Hepatocyte (in vitro differentiated cells): ENCODE results near the gene PIGT. TPM values are rescaled to one million over a fixed set of nuclear protein-coding genes. Genes with fewer than 3 reads are reported as not detected.

Source experiments
- DNase-seq: peaks from one replicate; pipeline ENCODE4 v3.0.0-alpha.2; 2016; ENCODE audit warnings: low spot score
- H2AFZ ChIP-seq: fragments of 200-600 bp; sonication (generic); 2 replicates; pipeline ENCODE4 v1.6.0; 2016; ENCODE audit warnings: antibody characterized with exemption, mild to moderate bottlenecking
- H3K27ac ChIP-seq: fragments of 200-600 bp; sonication (generic); 2 replicates; pipeline ENCODE4 v1.5.1; 2016; ENCODE audit warnings: mild to moderate bottlenecking
- H3K27me3 ChIP-seq: fragments of 200-600 bp; sonication (generic); 2 replicates; pipeline ENCODE4 v1.6.1; 2016
- H3K36me3 ChIP-seq: fragments of 200-600 bp; sonication (generic); replicated peaks from 2 replicates; pipeline ENCODE4 v1.5.1; 2016; ENCODE audit warnings: low read depth; ENCODE audit not compliant: insufficient read depth
- H3K4me1 ChIP-seq: fragments of 200-600 bp; sonication (generic); 2 replicates; pipeline ENCODE4 v1.5.1; 2016; ENCODE audit warnings: mild to moderate bottlenecking, moderate library complexity; ENCODE audit not compliant: insufficient read depth
- H3K4me2 ChIP-seq: fragments of 200-600 bp; sonication (generic); 2 replicates; pipeline ENCODE4 v1.6.0; 2016
- H3K4me3 ChIP-seq: fragments of 200-600 bp; sonication (generic); 2 replicates; pipeline ENCODE4 v1.5.1; 2016; ENCODE audit warnings: mild to moderate bottlenecking
- H3K79me2 ChIP-seq: fragments of 200-600 bp; sonication (generic); 2 replicates; pipeline ENCODE4 v1.6.0; 2017; ENCODE audit warnings: mild to moderate bottlenecking
- H3K9me2 ChIP-seq: fragments of 200-600 bp; sonication (generic); replicated peaks from 2 replicates; pipeline ENCODE4 v1.6.0; 2017; ENCODE audit warnings: mild to moderate bottlenecking; ENCODE audit not compliant: insufficient read depth
- H3K9me3 ChIP-seq: fragments of 200-600 bp; sonication (generic); 2 replicates; pipeline ENCODE4 v1.5.1; 2016; ENCODE audit warnings: low read depth, mild to moderate bottlenecking
- H4K20me1 ChIP-seq: fragments of 200-600 bp; sonication (generic); 2 replicates; pipeline ENCODE4 v1.6.0; 2016; ENCODE audit warnings: mild to moderate bottlenecking; ENCODE audit not compliant: insufficient read depth, poor library complexity, severe bottlenecking
- CTCF ChIP-seq: fragments of 200-600 bp; sonication (generic); IDR thresholded peaks from 2 replicates; pipeline ENCODE4 v1.5.1; 2016; ENCODE audit warnings: antibody characterized with exemption, mild to moderate bottlenecking; ENCODE audit not compliant: poor library complexity
- EZH2 ChIP-seq: fragments of 200-600 bp; sonication (generic); IDR thresholded peaks from 2 replicates; pipeline ENCODE4 v1.6.1; 2016; ENCODE audit warnings: antibody characterized with exemption, mild to moderate bottlenecking, borderline replicate concordance
- EZH2phosphoT487 ChIP-seq: fragments of 200-600 bp; sonication (generic); IDR thresholded peaks from one replicate; pipeline ENCODE4 v1.6.1; 2018; ENCODE audit warnings: antibody characterized with exemption, mild to moderate bottlenecking, low read depth, moderate library complexity; ENCODE audit not compliant: unreplicated experiment, severe bottlenecking
- WGBS: methylation state at CpG from one replicate; pipeline ENCODE4 v1.1.6; 2016; ENCODE audit warnings: low lambda C conversion rate; ENCODE audit errors: missing lambda C conversion rate; 5-methylcytosine and 5-hydroxymethylcytosine counted together
- polyA plus RNA-seq: library from polyadenylated mRNA; unstranded; fragments of >200 nt; fragmentation: Nextera tagmentation; extraction: Ambion mirVana; gene quantifications from 2 replicates; pipeline ENCODE4 v1.2.1, GENCODE V29; 2016
- total RNA-seq: library from RNA; depleted of rRNA; stranded (reverse); fragments of >200 nt; gene quantifications from 2 replicates; pipeline ENCODE4 v1.2.3, GENCODE V29; 2014

PIGT gene
- total and polyA plus RNA-seq, 2 experiments from 2014 or later = 67.1 to 163 TPM

- WGBS = 65% methylated on average over 3 of the region's 3 CpGs
- no peak overlapping the region for H3K27ac ChIP-seq
These were observed 33.6 kb downstream of the PIGT start for GRCh38 chr20:45449528-45449927.

GRCh38 chr20:45450097-45450818 is 34.3 kb downstream of the PIGT start:
- WGBS = 64% methylated on average over 5 of the region's 5 CpGs
- DNase-seq = peak; percentile 76
- Histone ChIP-seq H3K9me3 (no peaks in the 10 kb centered on the region), H3K36me3 (no peaks in the 10 kb centered on the region), H3K27ac (no peak overlapping the region), H2AFZ (no peak overlapping the region), H3K4me2 (no peak overlapping the region), H3K4me1 (no peaks in the 10 kb centered on the region), H4K20me1 (no peaks in the 10 kb centered on the region), H3K27me3 (no peaks in the 10 kb centered on the region), H3K79me2 (no peaks in the 10 kb centered on the region), H3K4me3 (no peak overlapping the region), H3K9me2 (no peaks in the 10 kb centered on the region)
- TF ChIP-seq EZH2phosphoT487 (no peak), CTCF (peak; percentile 59), EZH2 (no peak)

More at GRCh38 chr20:45449528-45449927, 33.6 kb downstream of the PIGT start:
- H3K9me2 ChIP-seq = no peaks in the 10 kb centered on the region
- no peaks in the 10 kb centered on the region for H3K79me2 ChIP-seq
- DNase-seq = no peak
- H3K36me3 ChIP-seq = no peaks in the 10 kb centered on the region
- no peaks in the 10 kb centered on the region for H4K20me1 ChIP-seq
- no peaks in the 10 kb centered on the region for H3K9me3 ChIP-seq
- peaks cover under 1% of the 10 kb centered on the region for H3K4me1 ChIP-seq
- no peak overlapping the region for H3K4me3 ChIP-seq
- H3K4me2 ChIP-seq = no peak overlapping the region
- H2AFZ ChIP-seq = no peak overlapping the region
- no peaks in the 10 kb centered on the region for H3K27me3 ChIP-seq
- TF ChIP-seq CTCF (no peak), EZH2phosphoT487 (no peak), EZH2 (no peak)

GRCh38 chr20:45452238-45452637 is 36.3 kb downstream of the PIGT start:
- H3K9me3 ChIP-seq = no peaks in the 10 kb centered on the region
- 80% methylated on average over 4 of the region's 4 CpGs for WGBS
- H3K79me2 ChIP-seq = no peaks in the 10 kb centered on the region
- H3K27ac ChIP-seq = no peak overlapping the region
- DNase-seq = no peak
- no peaks in the 10 kb centered on the region for H3K4me1 ChIP-seq
- no peak overlapping the region for H3K4me3 ChIP-seq
- H2AFZ ChIP-seq = no peak overlapping the region
- no peaks in the 10 kb centered on the region for H4K20me1 ChIP-seq
- H3K27me3 ChIP-seq = no peaks in the 10 kb centered on the region
- no peak overlapping the region for H3K4me2 ChIP-seq
- TF ChIP-seq EZH2 = no peak
- no peak for TF ChIP-seq CTCF
- TF ChIP-seq EZH2phosphoT487 = no peak
- no peaks in the 10 kb centered on the region for H3K36me3 ChIP-seq
- H3K9me2 ChIP-seq = no peaks in the 10 kb centered on the region
